ENCODE measurements around the gene WHRN.

DNA sequence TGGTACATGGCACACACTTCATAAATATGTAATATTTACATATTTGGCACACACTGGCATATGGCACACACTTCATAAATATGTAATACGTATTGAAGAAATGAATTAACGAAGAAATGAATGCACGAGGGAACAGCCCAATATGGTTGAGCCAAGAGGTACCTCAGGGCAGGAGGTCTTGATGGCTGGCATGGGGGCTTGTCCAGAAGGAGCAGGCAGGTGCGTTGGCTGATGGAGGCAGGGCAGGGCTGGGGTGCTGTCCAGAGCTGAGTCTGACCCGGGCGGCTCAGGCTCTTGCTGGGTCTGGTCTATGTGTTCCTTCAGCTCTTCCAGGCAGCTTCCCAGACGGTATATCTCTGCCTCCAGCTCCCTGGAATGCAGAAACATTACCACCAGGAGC, 143.7 kb downstream of the WHRN start:
- no peak for TF ChIP-seq POLR2A (IDR thresholded peaks at IDR 0.05)
- TF ChIP-seq, protein P1, sequence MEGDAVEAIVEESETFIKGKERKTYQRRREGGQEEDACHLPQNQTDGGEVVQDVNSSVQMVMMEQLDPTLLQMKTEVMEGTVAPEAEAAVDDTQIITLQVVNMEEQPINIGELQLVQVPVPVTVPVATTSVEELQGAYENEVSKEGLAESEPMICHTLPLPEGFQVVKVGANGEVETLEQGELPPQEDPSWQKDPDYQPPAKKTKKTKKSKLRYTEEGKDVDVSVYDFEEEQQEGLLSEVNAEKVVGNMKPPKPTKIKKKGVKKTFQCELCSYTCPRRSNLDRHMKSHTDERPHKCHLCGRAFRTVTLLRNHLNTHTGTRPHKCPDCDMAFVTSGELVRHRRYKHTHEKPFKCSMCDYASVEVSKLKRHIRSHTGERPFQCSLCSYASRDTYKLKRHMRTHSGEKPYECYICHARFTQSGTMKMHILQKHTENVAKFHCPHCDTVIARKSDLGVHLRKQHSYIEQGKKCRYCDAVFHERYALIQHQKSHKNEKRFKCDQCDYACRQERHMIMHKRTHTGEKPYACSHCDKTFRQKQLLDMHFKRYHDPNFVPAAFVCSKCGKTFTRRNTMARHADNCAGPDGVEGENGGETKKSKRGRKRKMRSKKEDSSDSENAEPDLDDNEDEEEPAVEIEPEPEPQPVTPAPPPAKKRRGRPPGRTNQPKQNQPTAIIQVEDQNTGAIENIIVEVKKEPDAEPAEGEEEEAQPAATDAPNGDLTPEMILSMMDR (IDR thresholded peaks at IDR 0.05): no peak

All from tibial nerve (tissue), 3 donors.